Esophagus muscularis mucosa (tissue), 4 donors: ENCODE data around the gene GRK5. TPM values are rescaled to one million over a fixed set of nuclear protein-coding genes. Genes with fewer than 3 reads are reported as not detected.
"Not testable (repeated sequence)": the region's sequence is repeated elsewhere in the genome, so short reads cannot be mapped to it uniquely, and the experiment has no call there.

Experiments used
- DNase-seq: peaks from one replicate; pipeline ENCODE4 v3.0.0-alpha.2; 2017; ENCODE audit errors: extremely low spot score
- H3K27ac ChIP-seq, 4 donors: fragments of 200-600 bp; sonication (generic); replicated peaks in 1 of 4; 1 replicate in 3 of 4; 2 replicates in 1 of 4; pipeline ENCODE4 v1.5.1; 2016 to 2019; ENCODE audit warnings: mild to moderate bottlenecking in 1 of 4
- H3K27me3 ChIP-seq, 4 donors: fragments of 200-600 bp; sonication (generic); one replicate each; pipeline versions ENCODE4 v1.5.1 to v1.6.0; 2016 to 2019
- H3K36me3 ChIP-seq, 4 donors: fragments of 200-600 bp; sonication (generic); one replicate each; pipeline ENCODE4 v1.5.1; 2016 to 2019
- H3K4me1 ChIP-seq, 4 donors: fragments of 200-600 bp; sonication (generic); one replicate each; pipeline ENCODE4 v1.5.1; 2016 to 2019
- H3K4me3 ChIP-seq, 4 donors: fragments of 200-600 bp; sonication (generic); 1 replicate in 2 of 4; 2 replicates in 2 of 4; pipeline ENCODE4 v1.5.1; 2016 to 2019; ENCODE audit warnings: mild to moderate bottlenecking in 4 of 4, moderate library complexity in 1 of 4
- H3K9me3 ChIP-seq, 4 donors: fragments of 200-600 bp; sonication (generic); 1 replicate in 3 of 4; 2 replicates in 1 of 4; pipeline ENCODE4 v1.5.1; 2016 to 2019
- EP300 ChIP-seq: sonication (generic); formaldehyde crosslinking; IDR thresholded peaks from one replicate; pipeline ENCODE4 v1.6.1; 2017; ENCODE audit warnings: antibody characterized with exemption
- POLR2A ChIP-seq: fragments of 450-650 bp; IDR thresholded peaks from one replicate; pipeline ENCODE4 v1.6.1; 2017; ENCODE audit warnings: antibody characterized with exemption, moderate library complexity, mild to moderate bottlenecking, low read depth
- POLR2AphosphoS5 ChIP-seq, 2 donors: sonication (generic); formaldehyde crosslinking; IDR thresholded peaks; one replicate each; pipeline ENCODE4 v1.6.1; 2017; ENCODE audit warnings: antibody characterized with exemption in 2 of 2
- WGBS: methylation state at CpG from one replicate; pipeline ENCODE4 v1.1.5; 2018; 5-methylcytosine and 5-hydroxymethylcytosine counted together
- intact Hi-C: fragments of 100-400 bp; cut with DNase I; formaldehyde crosslinking; loops from one replicate; pipeline ENCODE4 v1.15.1; 2023
- total RNA-seq, 4 donors: library from RNA; depleted of rRNA; stranded (reverse); fragments of >200 nt; gene quantifications; one replicate each; pipeline versions ENCODE4 v1.1.0 to v1.2.1, GENCODE V29; 2016
- TF ChIP-seq, protein P1 (sequence below), 3 experiments: fragments of 200-600 bp in 2 of 3; fragments of 450-650 bp in 1 of 3; sonication (generic) in 2 of 3; IDR thresholded peaks; one replicate each; pipeline ENCODE4 v1.5.1; 2017 to 2019; ENCODE audit warnings: antibody characterized with exemption in 3 of 3, mild to moderate bottlenecking in 2 of 3, moderate library complexity in 1 of 3

The GRK5 gene
- total RNA-seq, 4 donors from 2014 or later: 39.6 to 64.4 (median 50.7) TPM

GRCh38 chr10:119268428-119268827 is 61.1 kb downstream of the GRK5 start:
- Histone ChIP-seq H3K36me3 (peaks cover 0 to 4% (median 0%) of the 10 kb centered on the region in 4 donors), H3K27ac (peak overlapping the region; percentile 50 to 61 (median 56)), H3K27me3 (no peaks in the 10 kb centered on the region), H3K4me1 (peaks cover 73 to 80% (median 77%) of the 10 kb centered on the region in 4 donors), H3K4me3 (no peak overlapping the region), H3K9me3 (no peaks in the 10 kb centered on the region)
- intact Hi-C loops: no loop called here
- WGBS: 95% methylated on average over 7 of the region's 7 CpGs
- no peak for TF ChIP-seq POLR2A
- TF ChIP-seq, protein P1, sequence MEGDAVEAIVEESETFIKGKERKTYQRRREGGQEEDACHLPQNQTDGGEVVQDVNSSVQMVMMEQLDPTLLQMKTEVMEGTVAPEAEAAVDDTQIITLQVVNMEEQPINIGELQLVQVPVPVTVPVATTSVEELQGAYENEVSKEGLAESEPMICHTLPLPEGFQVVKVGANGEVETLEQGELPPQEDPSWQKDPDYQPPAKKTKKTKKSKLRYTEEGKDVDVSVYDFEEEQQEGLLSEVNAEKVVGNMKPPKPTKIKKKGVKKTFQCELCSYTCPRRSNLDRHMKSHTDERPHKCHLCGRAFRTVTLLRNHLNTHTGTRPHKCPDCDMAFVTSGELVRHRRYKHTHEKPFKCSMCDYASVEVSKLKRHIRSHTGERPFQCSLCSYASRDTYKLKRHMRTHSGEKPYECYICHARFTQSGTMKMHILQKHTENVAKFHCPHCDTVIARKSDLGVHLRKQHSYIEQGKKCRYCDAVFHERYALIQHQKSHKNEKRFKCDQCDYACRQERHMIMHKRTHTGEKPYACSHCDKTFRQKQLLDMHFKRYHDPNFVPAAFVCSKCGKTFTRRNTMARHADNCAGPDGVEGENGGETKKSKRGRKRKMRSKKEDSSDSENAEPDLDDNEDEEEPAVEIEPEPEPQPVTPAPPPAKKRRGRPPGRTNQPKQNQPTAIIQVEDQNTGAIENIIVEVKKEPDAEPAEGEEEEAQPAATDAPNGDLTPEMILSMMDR (IDR thresholded peaks at IDR 0.05): no peak
- TF ChIP-seq POLR2AphosphoS5 (IDR thresholded peaks at IDR 0.05): no peak
- TF ChIP-seq EP300: no peak
- DNase-seq: no peak

- DNase-seq: no peak
- TF ChIP-seq POLR2AphosphoS5 (IDR thresholded peaks at IDR 0.05) (no peak), EP300 (no peak), POLR2A (no peak)
- TF ChIP-seq, protein P1 (IDR thresholded peaks at IDR 0.05): no peak
- Histone ChIP-seq H3K4me1 (peaks cover 71 to 77% (median 74%) of the 10 kb centered on the region in 4 donors), H3K27ac (peak overlapping the region; percentile 50 to 61 (median 56)), H3K27me3 (no peaks in the 10 kb centered on the region), H3K4me3 (no peak overlapping the region), H3K9me3 (no peaks in the 10 kb centered on the region), H3K36me3 (peaks cover 0 to 4% (median 0%) of the 10 kb centered on the region in 4 donors)
- WGBS: 77% methylated on average over 9 of the region's 11 CpGs
- intact Hi-C loops: no loop called here
Measured at GRCh38 chr10:119268871-119269506, 61.6 kb downstream of the GRK5 start.

DNA sequence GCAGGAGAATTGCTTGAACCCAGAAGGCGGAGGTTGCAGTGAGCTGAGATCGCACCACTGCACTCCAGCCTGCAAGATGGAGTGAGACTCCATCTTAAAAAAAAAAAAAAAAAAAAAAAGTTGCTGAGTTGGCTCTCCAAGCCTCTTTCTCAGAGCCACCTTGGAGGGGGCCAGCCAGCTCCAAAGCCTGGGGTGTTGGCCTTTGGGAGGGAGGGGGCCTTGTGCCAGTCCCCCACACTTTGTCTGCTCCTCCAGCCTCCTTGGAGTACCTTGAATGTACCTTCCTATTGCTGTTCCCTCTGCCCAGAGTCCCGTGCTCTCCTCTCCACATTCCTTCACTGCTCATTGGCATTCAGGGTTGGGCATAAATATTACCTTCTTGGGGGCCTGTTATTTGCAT is 62.4 kb downstream of the GRK5 start:
- Histone ChIP-seq H3K9me3 (no peaks in the 10 kb centered on the region), H3K4me1 (peaks cover 72 to 77% (median 74%) of the 10 kb centered on the region in 4 donors), H3K27me3 (no peaks in the 10 kb centered on the region), H3K27ac (peak overlapping the region; percentile 55 to 62 (median 60)), H3K4me3 (no peak overlapping the region), H3K36me3 (peaks cover 0 to 4% (median 0%) of the 10 kb centered on the region in 4 donors)
- intact Hi-C loops: no loop called here
- 100% methylated on average over 3 of the region's 3 CpGs for WGBS
- DNase-seq: no peak
- TF ChIP-seq EP300: no peak
- no peak for TF ChIP-seq POLR2AphosphoS5 (IDR thresholded peaks at IDR 0.05)

DNA sequence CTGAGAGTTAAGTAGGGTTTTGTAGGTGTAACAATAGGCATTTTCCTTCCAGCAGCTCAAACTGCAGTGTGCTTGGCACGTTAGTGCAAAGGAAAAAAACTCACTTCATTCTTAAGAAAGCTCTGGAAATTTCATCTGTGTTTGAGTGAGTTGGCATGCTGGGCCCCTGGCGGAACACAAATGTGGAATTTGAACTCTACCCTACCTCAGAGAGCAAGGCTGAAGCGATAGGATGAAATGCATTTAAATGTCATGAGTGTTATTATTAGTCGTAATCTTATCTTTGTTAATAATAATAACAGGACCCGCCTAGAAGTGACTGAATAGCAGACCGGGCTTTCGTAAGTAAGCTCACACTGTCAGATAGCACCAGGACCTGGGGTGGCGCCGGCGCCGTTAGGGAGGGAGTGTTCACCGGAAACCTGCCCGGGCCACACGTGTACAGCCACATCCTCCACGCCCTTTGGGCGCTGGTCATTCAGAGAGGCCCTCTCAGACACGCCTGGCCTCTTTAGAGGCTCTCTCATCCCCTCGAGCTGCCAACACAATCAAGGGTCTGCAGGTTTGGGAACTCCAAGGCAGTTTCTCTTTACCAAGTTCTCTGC is 63.5 kb downstream of the GRK5 start:
- peak overlapping the region in 2 of 4 donors; percentile 8 to 11 for H3K4me3 ChIP-seq

GRCh38 chr10:119272338-119272734 is 65.0 kb downstream of the GRK5 start:
- intact Hi-C loops, H3K4me3 ChIP-seq, DNase-seq, H3K9me3 ChIP-seq, H3K27me3 ChIP-seq, H3K36me3 ChIP-seq: not testable (repeated sequence)
- peak overlapping the region; percentile 49 to 62 (median 54) for H3K27ac ChIP-seq
- peaks cover 73 to 86% (median 82%) of the 10 kb centered on the region in 4 donors for H3K4me1 ChIP-seq
- 93% methylated on average over 7 of the region's 7 CpGs for WGBS

More for the DNA sequence above, 63.5 kb downstream of the GRK5 start:
- no peak for DNase-seq
- Histone ChIP-seq H3K9me3 (no peaks in the 10 kb centered on the region), H3K27me3 (no peaks in the 10 kb centered on the region), H3K4me1 (peaks cover 76 to 84% (median 80%) of the 10 kb centered on the region in 4 donors), H3K27ac (peak overlapping the region; percentile 49 to 62 (median 54)), H3K36me3 (peaks cover 0 to under 1% (median 0%) of the 10 kb centered on the region in 4 donors)
- WGBS: 66% methylated on average over 17 of the region's 18 CpGs
- intact Hi-C loops: no loop called here
- TF ChIP-seq EP300 (no peak), POLR2AphosphoS5 (IDR thresholded peaks at IDR 0.05) (peak in 1 of 2 donors; percentile 33)
- TF ChIP-seq, protein P1 (IDR thresholded peaks at IDR 0.05): no peak
